MM.1S (cell line): Measurements from ENCODE around the gene POC1B.

Experiments used
- DNase-seq: peaks from one replicate; pipeline ENCODE4 v3.0.0-alpha.2; 2015
- H2AFZ ChIP-seq: fragments of 300-600 bp; sonication (generic); 2 replicates; pipeline ENCODE4 v1.6.0; 2016; ENCODE audit warnings: antibody characterized with exemption, low read length
- H3F3A ChIP-seq: fragments of 300-600 bp; sonication (generic); 2 replicates; pipeline ENCODE4 v1.6.1; 2016; ENCODE audit warnings: mild to moderate bottlenecking, antibody characterized with exemption, low read length, moderate library complexity, mixed read lengths; ENCODE audit not compliant: insufficient read depth
- H3K27ac ChIP-seq: fragments of 300-600 bp; sonication (generic); 2 replicates; pipeline ENCODE4 v1.5.1; 2016; ENCODE audit warnings: mild to moderate bottlenecking, low read length
- H3K27me3 ChIP-seq: fragments of 300-600 bp; sonication (generic); replicated peaks from 2 replicates; pipeline ENCODE4 v1.6.0; 2016; ENCODE audit warnings: low read length; ENCODE audit not compliant: insufficient read depth
- H3K36me3 ChIP-seq: fragments of 300-600 bp; sonication (generic); replicated peaks from 2 replicates; pipeline ENCODE4 v1.6.1; 2016; ENCODE audit warnings: mild to moderate bottlenecking, low read length, mixed read lengths; ENCODE audit not compliant: insufficient read depth
- H3K4me1 ChIP-seq: fragments of 300-600 bp; sonication (generic); 2 replicates; pipeline ENCODE4 v1.6.1; 2016; ENCODE audit warnings: low read length, mixed read lengths
- H3K4me2 ChIP-seq: fragments of 300-600 bp; sonication (generic); 2 replicates; pipeline ENCODE4 v1.6.0; 2016; ENCODE audit warnings: low read depth, low read length
- H3K4me3 ChIP-seq: fragments of 300-600 bp; sonication (generic); 2 replicates; pipeline ENCODE4 v1.5.1; 2016; ENCODE audit warnings: low read length, mixed read lengths
- H3K79me2 ChIP-seq: fragments of 300-600 bp; sonication (generic); 2 replicates; pipeline ENCODE4 v1.6.1; 2016; ENCODE audit warnings: mixed run types, low read length, mixed read lengths
- H3K9ac ChIP-seq: fragments of 300-600 bp; sonication (generic); 2 replicates; pipeline ENCODE4 v1.6.1; 2016; ENCODE audit warnings: low read length, mixed read lengths
- H3K9me2 ChIP-seq: fragments of 300-600 bp; sonication (generic); replicated peaks from 2 replicates; pipeline ENCODE4 v1.6.1; 2016; ENCODE audit warnings: mild to moderate bottlenecking, low read length, mixed read lengths; ENCODE audit not compliant: insufficient read depth
- H3K9me3 ChIP-seq: fragments of 300-600 bp; sonication (generic); replicated peaks from 2 replicates; pipeline ENCODE4 v1.6.1; 2016; ENCODE audit warnings: mild to moderate bottlenecking, low read length, mixed read lengths; ENCODE audit not compliant: insufficient read depth
- H4K20me1 ChIP-seq: fragments of 300-600 bp; sonication (generic); 2 replicates; pipeline ENCODE4 v1.6.1; 2016; ENCODE audit warnings: mild to moderate bottlenecking, low read length, moderate library complexity, mixed read lengths; ENCODE audit not compliant: insufficient read depth
- EZH2 ChIP-seq: fragments of 300-600 bp; sonication (generic); optimal IDR thresholded peaks from 2 replicates; pipeline ENCODE3; 2017; ENCODE audit warnings: low read depth, mild to moderate bottlenecking, antibody characterized with exemption, low read length, mixed read lengths
- EZH2phosphoT487 ChIP-seq: fragments of 300-600 bp; sonication (generic); IDR thresholded peaks from 2 replicates; pipeline ENCODE4 v1.6.1; 2018; ENCODE audit warnings: antibody characterized with exemption, low read length
- TF ChIP-seq, protein P1 (sequence below): fragments of 300-600 bp; sonication (generic); IDR thresholded peaks from 2 replicates; pipeline ENCODE4 v1.5.1; 2016; ENCODE audit warnings: antibody characterized with exemption, low read length, mixed read lengths

The POC1B gene

GRCh38 chr12:89524541-89525304, 1.1 kb downstream of the POC1B start, which contains the start of gene GALNT4:
Gene GALNT4, minus strand, starts transcription at chr12:89524796. Its CDS starts 247 bp downstream, at chr12:89524549.
- TF ChIP-seq, protein P1, sequence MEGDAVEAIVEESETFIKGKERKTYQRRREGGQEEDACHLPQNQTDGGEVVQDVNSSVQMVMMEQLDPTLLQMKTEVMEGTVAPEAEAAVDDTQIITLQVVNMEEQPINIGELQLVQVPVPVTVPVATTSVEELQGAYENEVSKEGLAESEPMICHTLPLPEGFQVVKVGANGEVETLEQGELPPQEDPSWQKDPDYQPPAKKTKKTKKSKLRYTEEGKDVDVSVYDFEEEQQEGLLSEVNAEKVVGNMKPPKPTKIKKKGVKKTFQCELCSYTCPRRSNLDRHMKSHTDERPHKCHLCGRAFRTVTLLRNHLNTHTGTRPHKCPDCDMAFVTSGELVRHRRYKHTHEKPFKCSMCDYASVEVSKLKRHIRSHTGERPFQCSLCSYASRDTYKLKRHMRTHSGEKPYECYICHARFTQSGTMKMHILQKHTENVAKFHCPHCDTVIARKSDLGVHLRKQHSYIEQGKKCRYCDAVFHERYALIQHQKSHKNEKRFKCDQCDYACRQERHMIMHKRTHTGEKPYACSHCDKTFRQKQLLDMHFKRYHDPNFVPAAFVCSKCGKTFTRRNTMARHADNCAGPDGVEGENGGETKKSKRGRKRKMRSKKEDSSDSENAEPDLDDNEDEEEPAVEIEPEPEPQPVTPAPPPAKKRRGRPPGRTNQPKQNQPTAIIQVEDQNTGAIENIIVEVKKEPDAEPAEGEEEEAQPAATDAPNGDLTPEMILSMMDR = peak; percentile 77
- TF ChIP-seq EZH2 (no peak), EZH2phosphoT487 (no peak)
- H3K4me3 ChIP-seq = peak within 1 kb of the TSS; percentile 88
- peak; percentile 88 for DNase-seq
- H3K36me3 ChIP-seq = no peaks in the 10 kb centered on the region
- peaks cover 28% of the 10 kb centered on the region for H3K4me1 ChIP-seq
- no peaks in the 10 kb centered on the region for H3K9me3 ChIP-seq
- H3K79me2 ChIP-seq = peaks cover 69% of the 10 kb centered on the region
- H3F3A ChIP-seq = peaks cover 6% of the 10 kb centered on the region; the same call in 1 of the 2 replicates
- peak within 1 kb of the TSS; percentile 88 for H3K27ac ChIP-seq
- no peaks in the 10 kb centered on the region for H4K20me1 ChIP-seq
- H3K9me2 ChIP-seq = no peaks in the 10 kb centered on the region
- H3K27me3 ChIP-seq = no peaks in the 10 kb centered on the region
- H3K9ac ChIP-seq = peak within 1 kb of the TSS; percentile 88
- H3K4me2 ChIP-seq = peak within 1 kb of the TSS; percentile 81
- H2AFZ ChIP-seq = peak within 1 kb of the TSS; percentile 84

DNA sequence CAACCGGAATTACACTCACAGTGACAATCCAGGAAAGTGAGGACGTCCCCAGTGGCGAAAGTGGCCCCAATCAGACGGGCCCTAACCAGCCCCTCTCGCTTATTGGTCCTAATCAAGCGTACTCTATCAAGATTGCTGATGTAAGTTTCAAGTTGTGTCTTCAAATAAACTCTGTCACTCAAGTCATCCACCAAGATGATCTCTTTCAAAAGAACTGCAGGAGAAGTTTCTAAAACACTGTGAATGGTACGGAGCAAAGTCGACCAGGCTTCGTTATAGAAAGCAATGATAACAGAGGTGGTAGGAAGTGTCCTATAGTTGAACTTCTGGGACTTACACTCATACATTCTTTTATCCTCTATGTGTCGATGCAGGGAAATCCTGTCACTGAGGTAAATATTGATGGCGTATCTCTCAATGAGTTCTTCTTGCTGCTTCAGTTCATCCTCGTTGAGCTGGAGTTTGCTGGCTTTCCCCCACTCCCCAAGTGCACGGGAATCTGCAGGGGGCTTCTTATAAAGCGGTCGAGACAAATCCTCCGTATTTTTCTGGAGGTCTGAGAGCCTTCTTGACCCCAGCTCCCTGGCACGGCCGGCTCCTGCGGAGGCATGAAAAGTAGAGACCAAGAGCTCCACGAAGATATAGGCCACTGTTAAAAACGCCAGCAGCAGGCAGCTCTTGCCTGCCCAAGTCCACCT, 1.9 kb downstream of the POC1B start:
- Histone ChIP-seq H3K9me3 (no peaks in the 10 kb centered on the region), H3K9me2 (no peaks in the 10 kb centered on the region), H3K27me3 (no peaks in the 10 kb centered on the region), H2AFZ (peak overlapping the region; percentile 84), H3F3A (peaks cover 6% of the 10 kb centered on the region; the same call in 1 of the 2 replicates), H3K4me2 (peak overlapping the region; percentile 71), H3K79me2 (peaks cover 77% of the 10 kb centered on the region), H3K9ac (peak overlapping the region; percentile 88), H3K4me3 (peak overlapping the region; percentile 88), H3K4me1 (peaks cover 28% of the 10 kb centered on the region), H3K36me3 (no peaks in the 10 kb centered on the region), H4K20me1 (no peaks in the 10 kb centered on the region), H3K27ac (peak overlapping the region; percentile 88; the same call in 1 of the 2 replicates)
- DNase-seq = no peak
- TF ChIP-seq, protein P1 = no peak
- TF ChIP-seq EZH2 (no peak), EZH2phosphoT487 (no peak)

DNA sequence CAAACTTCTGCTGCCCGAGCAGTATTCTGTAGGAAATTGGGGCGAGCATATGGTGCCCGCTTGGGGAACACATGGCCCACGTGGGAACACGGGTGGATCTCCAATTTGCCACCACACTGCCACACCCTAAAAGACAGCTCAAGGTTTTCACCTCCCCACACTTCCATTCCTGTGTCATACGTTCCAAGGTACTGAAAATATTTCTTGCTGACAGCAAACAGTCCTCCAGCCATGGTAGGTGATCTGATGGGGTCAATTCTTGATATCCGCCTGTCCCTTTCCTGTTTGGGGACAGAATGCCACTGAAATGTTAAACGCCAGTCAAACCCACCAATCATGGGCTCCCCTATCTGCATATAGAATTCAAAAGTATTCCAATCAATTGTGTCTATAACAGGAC, 2.5 kb downstream of the POC1B start:
- TF ChIP-seq, protein P1 = no peak
- TF ChIP-seq EZH2phosphoT487 (no peak), EZH2 (no peak)
- no peaks in the 10 kb centered on the region for H3K9me3 ChIP-seq
- no peak overlapping the region for H3K9ac ChIP-seq
- H3K4me1 ChIP-seq = peaks cover 28% of the 10 kb centered on the region
- H2AFZ ChIP-seq = no peak overlapping the region
- no peaks in the 10 kb centered on the region for H3K36me3 ChIP-seq
- H3K4me2 ChIP-seq = peak overlapping the region; percentile 71
- H4K20me1 ChIP-seq = no peaks in the 10 kb centered on the region
- DNase-seq = no peak
- H3K9me2 ChIP-seq = no peaks in the 10 kb centered on the region
- peaks cover 6% of the 10 kb centered on the region; the same call in 1 of the 2 replicates for H3F3A ChIP-seq
- no peak overlapping the region for H3K27ac ChIP-seq
- peaks cover 82% of the 10 kb centered on the region for H3K79me2 ChIP-seq
- peak overlapping the region; percentile 88 for H3K4me3 ChIP-seq
- no peaks in the 10 kb centered on the region for H3K27me3 ChIP-seq
